Stomach (tissue), 4 donors: Measurements from ENCODE around the gene PAQR7.

Source experiments
- CTCF ChIP-seq, 7 experiments: fragments of 450-650 bp in 4 of 7; fragments of 200-600 bp in 3 of 7; sonication (generic) in 3 of 7; IDR thresholded peaks; one replicate each; pipeline ENCODE4 v1.5.1; 2016 to 2019; ENCODE audit warnings: antibody characterized with exemption in 7 of 7, control low read depth in 2 of 7, mild to moderate bottlenecking in 1 of 7
- POLR2A ChIP-seq, 4 donors: fragments of 450-650 bp; IDR thresholded peaks; one replicate each; pipeline ENCODE4 v1.6.1; 2016; ENCODE audit warnings: antibody characterized with exemption in 4 of 4, control low read depth in 2 of 4, mild to moderate bottlenecking in 1 of 4, moderate library complexity in 1 of 4
- POLR2AphosphoS5 ChIP-seq, 3 donors: sonication (generic); formaldehyde crosslinking; IDR thresholded peaks; one replicate each; pipeline ENCODE4 v1.6.1; 2016; ENCODE audit warnings: antibody characterized with exemption in 3 of 3

- no peak for TF ChIP-seq CTCF (IDR thresholded peaks at IDR 0.05)
- TF ChIP-seq POLR2A (IDR thresholded peaks at IDR 0.05): no peak
- no peak for TF ChIP-seq POLR2AphosphoS5 (IDR thresholded peaks at IDR 0.05)
These were observed 32.7 kb upstream of the PAQR7 start for GRCh38 chr1:25908161-25908560.
